ENCODE data around the gene PROK1. TPM values are rescaled to one million over a fixed set of nuclear protein-coding genes. Genes with fewer than 3 reads are reported as not detected.

The PROK1 gene
- total RNA-seq, result not detected in 2 replicates

GRCh38 chr1:110450929-110451328 lies at the start of gene PROK1:
Gene PROK1 (plus strand): TSS chr1:110451149. CDS start chr1:110451217, 68 bp downstream.

GRCh38 chr1:110407260-110408210 lies 43.4 kb upstream of the PROK1 start, which contains the start of gene LAMTOR5:
Gene LAMTOR5 (minus strand): TSS chr1:110407694. CDS start chr1:110407620, 74 bp downstream.

Other genes starting within 250 kb of the PROK1 start
- 1.4 and 1.7 TPM in 2 replicates for gene KCNC4, start 240.8 kb upstream of the PROK1 start, total RNA-seq
- gene RBM15, start 111.8 kb upstream of the PROK1 start, total RNA-seq, result 22.7 and 24.7 TPM in 2 replicates
- 36.9 and 48.2 TPM in 2 replicates for gene SLC16A4, start 60.1 kb upstream of the PROK1 start, total RNA-seq
- 23.2 and 29.9 TPM in 2 replicates for gene LAMTOR5, start 43.5 kb upstream of the PROK1 start, total RNA-seq
- not detected in 2 replicates for gene KCNA10, start 68.0 kb downstream of the PROK1 start, total RNA-seq
- not detected in 2 replicates for gene KCNA2, start 155.2 kb downstream of the PROK1 start, total RNA-seq
- gene KCNA3, start 223.8 kb downstream of the PROK1 start, total RNA-seq, result not detected in 2 replicates

Data from tracheal epithelial cell (primary cell).